Astrocyte (in vitro differentiated cells and primary cell): ENCODE results near the gene FCHO1. TPM values are rescaled to one million over a fixed set of nuclear protein-coding genes. Genes with fewer than 3 reads are reported as not detected.

Experiments used
- DNase-seq: peaks from one replicate; pipeline ENCODE4 v3.0.0-alpha.2; 2010; ENCODE audit warnings: low read depth
- FAIRE-seq: peaks from 2 replicates; lab custom pipeline; 2011; peaks lifted over from hg19 to GRCh38; lab: Jason Lieb, UNC
- H2AFZ ChIP-seq: 2 replicates; pipeline ENCODE4 v1.6.0; 2012; ENCODE audit warnings: low read depth, low read length, inconsistent platforms
- H3K27ac ChIP-seq: 2 replicates; pipeline ENCODE4 v1.5.1; 2011; ENCODE audit warnings: low read depth, low read length, inconsistent platforms
- H3K27me3 ChIP-seq: 2 replicates; pipeline ENCODE4 v1.6.0; 2011; ENCODE audit warnings: low read length, inconsistent platforms; ENCODE audit not compliant: insufficient read depth
- H3K36me3 ChIP-seq: 2 replicates; pipeline ENCODE4 v1.5.1; 2011; ENCODE audit warnings: low read length, inconsistent platforms; ENCODE audit not compliant: insufficient read depth
- H3K4me1 ChIP-seq: 2 replicates; pipeline ENCODE4 v1.5.1; 2011; ENCODE audit warnings: low read length, inconsistent platforms; ENCODE audit not compliant: insufficient read depth
- H3K4me2 ChIP-seq: 2 replicates; pipeline ENCODE4 v1.6.0; 2012; ENCODE audit warnings: low read length, inconsistent platforms
- H3K4me3 ChIP-seq: 2 replicates; pipeline ENCODE4 v1.5.1; 2011; ENCODE audit warnings: low read depth, mild to moderate bottlenecking, low read length, inconsistent platforms; ENCODE audit not compliant: insufficient read depth
- H3K79me2 ChIP-seq: 2 replicates; pipeline ENCODE4 v1.6.0; 2012; ENCODE audit warnings: mild to moderate bottlenecking, low read length, inconsistent platforms; ENCODE audit not compliant: insufficient read depth
- H3K9ac ChIP-seq: 2 replicates; pipeline ENCODE4 v1.6.0; 2012; ENCODE audit warnings: mild to moderate bottlenecking, low read length, inconsistent platforms
- H3K9me3 ChIP-seq: 2 replicates; pipeline ENCODE4 v1.5.1; 2012; ENCODE audit warnings: low read depth, mild to moderate bottlenecking, low read length, inconsistent platforms; ENCODE audit not compliant: insufficient read depth
- H4K20me1 ChIP-seq: 2 replicates; pipeline ENCODE4 v1.6.0; 2012; ENCODE audit warnings: low read length, inconsistent platforms; ENCODE audit not compliant: insufficient read depth
- H3K27ac Mint-ChIP-seq: one replicate; pipeline ENCODE4 v1.8.0; 2021; ENCODE audit warnings: mild to moderate bottlenecking, mixed read lengths; ENCODE audit not compliant: unreplicated experiment
- H3K27me3 Mint-ChIP-seq: one replicate; pipeline ENCODE4 v1.8.0; 2021; ENCODE audit warnings: low read depth, mixed read lengths; ENCODE audit not compliant: unreplicated experiment
- H3K36me3 Mint-ChIP-seq: one replicate; pipeline ENCODE4 v1.8.0; 2021; ENCODE audit warnings: low read depth, mixed read lengths; ENCODE audit not compliant: unreplicated experiment
- H3K4me1 Mint-ChIP-seq: one replicate; pipeline ENCODE4 v1.8.0; 2021; ENCODE audit warnings: low read depth, mixed read lengths; ENCODE audit not compliant: unreplicated experiment
- H3K4me3 Mint-ChIP-seq: one replicate; pipeline ENCODE4 v1.8.0; 2021; ENCODE audit warnings: mild to moderate bottlenecking, moderate library complexity, mixed read lengths; ENCODE audit not compliant: unreplicated experiment
- H3K9me3 Mint-ChIP-seq: one replicate; pipeline ENCODE4 v1.8.0; 2021; ENCODE audit warnings: mild to moderate bottlenecking, mixed read lengths; ENCODE audit not compliant: unreplicated experiment
- EZH2 ChIP-seq: IDR thresholded peaks from 2 replicates; pipeline ENCODE4 v1.6.1; 2012; ENCODE audit warnings: mild to moderate bottlenecking, low read length, inconsistent platforms; ENCODE audit not compliant: insufficient read depth
- total RNA-seq: library from RNA; stranded (reverse); gene quantifications from 2 replicates; pipeline ENCODE4 v1.2.1, GENCODE V29; 2021
- TF ChIP-seq, protein P1 (sequence below): IDR thresholded peaks from 2 replicates; pipeline ENCODE4 v1.5.1; 2011; ENCODE audit warnings: low read depth, mild to moderate bottlenecking, inconsistent platforms, low read length, moderate library complexity; ENCODE audit not compliant: insufficient read depth

FCHO1 gene
- total RNA-seq, 1 donor from 2014 or later, result 2.0 TPM

DNA sequence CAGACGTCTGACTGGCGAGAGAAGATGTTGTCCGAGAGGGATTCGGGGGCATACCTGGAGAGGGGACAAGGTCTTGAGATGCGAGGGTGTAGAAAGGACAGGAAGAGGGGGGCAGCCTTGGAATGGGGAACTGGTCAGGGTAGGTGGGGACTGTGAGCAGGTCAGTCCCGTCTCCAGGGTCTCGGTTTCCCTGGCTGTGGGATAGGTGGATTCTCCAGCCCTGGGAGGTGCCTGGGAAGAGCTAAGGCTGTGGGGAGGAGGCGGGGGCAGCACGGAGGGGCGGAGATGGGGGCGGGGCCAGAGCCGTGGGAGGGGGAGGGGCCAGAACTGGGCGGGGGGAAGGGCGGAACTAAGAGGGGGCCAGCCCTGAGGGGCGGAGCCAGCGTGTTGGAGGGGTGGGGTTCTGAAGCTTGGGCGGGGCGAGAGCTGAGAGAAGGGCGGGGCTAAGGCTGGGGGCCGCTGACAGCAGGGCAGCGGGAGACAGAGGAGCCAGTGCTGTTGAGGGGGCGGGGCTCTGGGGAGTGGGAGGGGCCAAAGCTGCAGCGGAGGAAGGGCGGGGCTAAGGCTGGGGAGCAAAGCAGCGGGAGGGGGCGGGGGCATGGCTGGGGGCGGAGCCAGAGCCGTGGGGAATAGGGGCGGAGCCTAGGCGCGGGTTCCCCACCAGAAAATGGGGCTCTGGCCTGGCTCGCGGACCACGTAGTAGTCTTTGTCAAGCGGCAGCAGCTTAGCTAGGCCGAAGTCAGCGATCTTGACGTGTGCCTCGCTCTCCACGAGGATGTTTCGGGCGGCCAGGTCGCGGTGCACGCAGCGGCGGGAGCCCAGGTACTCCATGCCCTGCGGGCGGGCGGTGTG lies 79.5 kb downstream of the FCHO1 start:
- Mint-ChIP-seq H3K9me3 (no peaks in the 10 kb centered on the region), H3K27ac (peak overlapping the region; percentile 81), H3K36me3 (no peaks in the 10 kb centered on the region), H3K4me1 (no peaks in the 10 kb centered on the region), H3K4me3 (peak overlapping the region; percentile 82), H3K27me3 (peaks cover 15% of the 10 kb centered on the region)
- H4K20me1 ChIP-seq, result no peaks in the 10 kb centered on the region
- no peaks in the 10 kb centered on the region for H3K36me3 ChIP-seq
- FAIRE-seq (no peak), DNase-seq (peak; percentile 27)
- H3K4me2 ChIP-seq, result peak overlapping the region; percentile 83
- H3K27ac ChIP-seq, result no peak overlapping the region
- peak overlapping the region; percentile 49 for H3K4me3 ChIP-seq
- no peaks in the 10 kb centered on the region for H3K9me3 ChIP-seq
- H3K27me3 ChIP-seq, result peaks cover 9% of the 10 kb centered on the region
- TF ChIP-seq, protein P1, sequence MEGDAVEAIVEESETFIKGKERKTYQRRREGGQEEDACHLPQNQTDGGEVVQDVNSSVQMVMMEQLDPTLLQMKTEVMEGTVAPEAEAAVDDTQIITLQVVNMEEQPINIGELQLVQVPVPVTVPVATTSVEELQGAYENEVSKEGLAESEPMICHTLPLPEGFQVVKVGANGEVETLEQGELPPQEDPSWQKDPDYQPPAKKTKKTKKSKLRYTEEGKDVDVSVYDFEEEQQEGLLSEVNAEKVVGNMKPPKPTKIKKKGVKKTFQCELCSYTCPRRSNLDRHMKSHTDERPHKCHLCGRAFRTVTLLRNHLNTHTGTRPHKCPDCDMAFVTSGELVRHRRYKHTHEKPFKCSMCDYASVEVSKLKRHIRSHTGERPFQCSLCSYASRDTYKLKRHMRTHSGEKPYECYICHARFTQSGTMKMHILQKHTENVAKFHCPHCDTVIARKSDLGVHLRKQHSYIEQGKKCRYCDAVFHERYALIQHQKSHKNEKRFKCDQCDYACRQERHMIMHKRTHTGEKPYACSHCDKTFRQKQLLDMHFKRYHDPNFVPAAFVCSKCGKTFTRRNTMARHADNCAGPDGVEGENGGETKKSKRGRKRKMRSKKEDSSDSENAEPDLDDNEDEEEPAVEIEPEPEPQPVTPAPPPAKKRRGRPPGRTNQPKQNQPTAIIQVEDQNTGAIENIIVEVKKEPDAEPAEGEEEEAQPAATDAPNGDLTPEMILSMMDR, result no peak
- TF ChIP-seq EZH2, result no peak
- peak overlapping the region; percentile 84 for H2AFZ ChIP-seq
- H3K79me2 ChIP-seq, result no peaks in the 10 kb centered on the region
- H3K4me1 ChIP-seq, result peaks cover 7% of the 10 kb centered on the region
- no peak overlapping the region for H3K9ac ChIP-seq

DNA sequence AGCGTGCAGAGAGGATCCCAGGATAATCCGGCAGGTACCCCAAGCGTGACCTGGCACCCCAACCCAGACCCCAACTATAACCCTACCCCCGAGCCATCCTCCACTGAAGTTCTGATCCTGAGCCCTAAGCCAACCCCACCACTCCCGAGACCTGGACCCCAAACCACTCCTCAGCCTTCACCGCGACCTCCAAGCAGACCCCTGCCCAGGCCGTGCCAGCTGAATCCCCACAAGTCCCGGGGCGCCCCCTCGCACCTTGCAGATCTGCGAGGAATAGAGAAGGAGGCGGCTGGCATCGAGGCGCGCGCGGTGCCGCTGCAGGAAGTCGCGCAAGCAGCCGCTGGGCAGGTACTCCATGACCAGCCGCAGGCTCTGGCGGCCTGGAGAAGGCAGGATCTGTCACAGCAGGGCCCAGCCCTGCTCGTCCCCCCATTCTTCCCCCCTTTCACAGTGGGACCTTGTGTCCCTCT lies 80.2 kb downstream of the FCHO1 start:
- no peaks in the 10 kb centered on the region for H3K36me3 ChIP-seq
- peaks cover 7% of the 10 kb centered on the region for H3K4me1 ChIP-seq
- no peaks in the 10 kb centered on the region for H3K79me2 ChIP-seq
- no peak overlapping the region for H3K4me3 ChIP-seq
- no peaks in the 10 kb centered on the region for H4K20me1 ChIP-seq
- no peak for DNase-seq
- Mint-ChIP-seq H3K4me1 (no peaks in the 10 kb centered on the region), H3K27ac (no peak overlapping the region), H3K4me3 (peak overlapping the region; percentile 65), H3K27me3 (peaks cover 19% of the 10 kb centered on the region), H3K9me3 (no peaks in the 10 kb centered on the region), H3K36me3 (no peaks in the 10 kb centered on the region)
- H3K27ac ChIP-seq, result no peak overlapping the region
- peaks cover 9% of the 10 kb centered on the region for H3K27me3 ChIP-seq
- no peak overlapping the region for H3K9ac ChIP-seq
- no peaks in the 10 kb centered on the region for H3K9me3 ChIP-seq
- no peak for TF ChIP-seq EZH2
- TF ChIP-seq, protein P1, result no peak
- peak overlapping the region; percentile 78 for H2AFZ ChIP-seq
- H3K4me2 ChIP-seq, result peak overlapping the region; percentile 64
- no peak for FAIRE-seq
